Right lobe of liver (tissue), 6 donors: ENCODE measurements around the gene HYLS1. TPM values are rescaled to one million over a fixed set of nuclear protein-coding genes. Genes with fewer than 3 reads are reported as not detected.

Experiments used
- ATAC-seq, 4 donors: fragments of 200-7000 bp; cut with Tn5 transposase; one replicate each; pipeline ENCODE4 v1.9.1; 2020; ENCODE audit warnings: mild to moderate bottlenecking in 4 of 4, moderate library complexity in 4 of 4
- DNase-seq, 3 donors: peaks; one replicate each; pipeline ENCODE4 v3.0.0-alpha.2; 2020
- H3K27ac ChIP-seq, 3 donors: fragments of 200-600 bp; one replicate each; pipeline ENCODE4 v1.8.0; 2022
- H3K27me3 ChIP-seq, 2 donors: fragments of 200-600 bp; one replicate each; pipeline ENCODE4 v1.8.0; 2022
- H3K36me3 ChIP-seq, 4 donors: fragments of 200-600 bp; sonication (generic) in 1 of 4; one replicate each; pipeline versions ENCODE4 v1.5.1 to v1.8.0; 2017 to 2022; ENCODE audit warnings: control low read depth in 1 of 4
- H3K4me1 ChIP-seq, 4 donors: fragments of 200-600 bp; sonication (generic) in 1 of 4; one replicate each; pipeline versions ENCODE4 v1.5.1 to v1.8.0; 2017 to 2022; ENCODE audit warnings: control low read depth in 1 of 4
- H3K4me3 ChIP-seq, 3 donors: fragments of 200-600 bp; one replicate each; pipeline ENCODE4 v1.8.0; 2022
- H3K9me3 ChIP-seq, 4 donors: fragments of 200-600 bp; sonication (generic) in 1 of 4; one replicate each; pipeline versions ENCODE4 v1.5.1 to v1.8.0; 2017 to 2022; ENCODE audit warnings: control low read depth in 1 of 4
- CTCF ChIP-seq, 4 donors: fragments of 200-600 bp in 3 of 4; fragments of 450-650 bp in 1 of 4; IDR thresholded peaks; one replicate each; pipeline versions ENCODE4 v1.5.1 to v1.8.0; 2016 to 2022; ENCODE audit warnings: antibody characterized with exemption in 4 of 4, mild to moderate bottlenecking in 2 of 4
- POLR2A ChIP-seq: fragments of 450-650 bp; IDR thresholded peaks from one replicate; pipeline ENCODE4 v1.6.1; 2017; ENCODE audit warnings: antibody characterized with exemption, mild to moderate bottlenecking
- WGBS: methylation state at CpG from one replicate; pipeline ENCODE4 v1.1.6; 2018; ENCODE audit warnings: low coverage, low lambda C conversion rate; ENCODE audit not compliant: insufficient coverage; ENCODE audit errors: missing lambda C conversion rate; 5-methylcytosine and 5-hydroxymethylcytosine counted together
- intact Hi-C, 2 donors: fragments of 100-400 bp; cut with DNase I; formaldehyde crosslinking; loops; one replicate each; pipeline versions ENCODE4 v1.11.2 to v1.14.1; 2022
- total RNA-seq, 6 experiments: library from RNA; depleted of rRNA in 2 of 6; stranded (reverse); fragments of >200 nt in 2 of 6; fragmentation: NEBNext Ultra II Directional in 3 of 6; extraction: Animal tissue kit (Norgen Biotek cat#: 25700) in 3 of 6; gene quantifications; one replicate each; pipeline versions ENCODE4 v1.1.0 to v1.2.4, GENCODE V29; 2016 to 2023
- donor health status: DM: no; HTN: yes; CAD: no.
- donor health status: DM: no; HTN: no; CAD: no.
- donor health status: DM: no; HTN: no; CAD: no.
- donor health status: DM: no; HTN: yes; CAD: no.
- donor health status: DM: no; HTN: yes; CAD: no.

The HYLS1 gene
- total RNA-seq, 6 experiments from 2014 or later, result 1.7 to 3.5 (median 3.2) TPM

- Histone ChIP-seq H3K4me3 (no peak overlapping the region), H3K36me3 (peaks cover 0 to 10% (median 0%) of the 10 kb centered on the region in 4 donors), H3K4me1 (peaks cover 0 to 27% (median 11%) of the 10 kb centered on the region in 4 donors), H3K9me3 (no peaks in the 10 kb centered on the region), H3K27me3 (no peaks in the 10 kb centered on the region), H3K27ac (no peak overlapping the region)
- 50% methylated on average over 3 of the region's 3 CpGs for WGBS
- DNase-seq (no peak), ATAC-seq (no peak)
- intact Hi-C loops, result no loop called here
- TF ChIP-seq CTCF (IDR thresholded peaks at IDR 0.05) (no peak), POLR2A (no peak)
Observed at GRCh38 chr11:125890447-125891100, 3.1 kb downstream of the HYLS1 start.

GRCh38 chr11:125892071-125892470 lies 4.6 kb downstream of the HYLS1 start:
- peaks cover 0 to 27% (median 11%) of the 10 kb centered on the region in 4 donors for H3K4me1 ChIP-seq
- H3K9me3 ChIP-seq, result no peaks in the 10 kb centered on the region
- no peak overlapping the region for H3K4me3 ChIP-seq
- H3K27me3 ChIP-seq, result no peaks in the 10 kb centered on the region
- TF ChIP-seq POLR2A, result no peak
- TF ChIP-seq CTCF (IDR thresholded peaks at IDR 0.05), result no peak
- ATAC-seq, result no peak
- peak overlapping the region in 1 of 3 donors; percentile 27 for H3K27ac ChIP-seq
- intact Hi-C loops, result no loop called here
- DNase-seq, result no peak
- H3K36me3 ChIP-seq, result peaks cover 0 to 14% (median 0%) of the 10 kb centered on the region in 4 donors

- H3K9me3 ChIP-seq, result no peaks in the 10 kb centered on the region
- peaks cover 0 to 27% (median 11%) of the 10 kb centered on the region in 4 donors for H3K4me1 ChIP-seq
- H3K4me3 ChIP-seq, result no peak overlapping the region
- no peak for TF ChIP-seq CTCF (IDR thresholded peaks at IDR 0.05)
- no peak for TF ChIP-seq POLR2A
- peaks cover 0 to 14% (median 0%) of the 10 kb centered on the region in 4 donors for H3K36me3 ChIP-seq
- H3K27me3 ChIP-seq, result no peaks in the 10 kb centered on the region
- peak overlapping the region in 2 of 3 donors; percentile 13 to 27 for H3K27ac ChIP-seq
- intact Hi-C loops, result no loop called here
- DNase-seq, result no peak
- peak; percentile 71 to 85 (median 72) for ATAC-seq
Observed at GRCh38 chr11:125892994-125893393, 5.5 kb downstream of the HYLS1 start.

- peak; percentile 65 to 75 (median 70) for ATAC-seq
- H3K4me3 ChIP-seq, result peak overlapping the region; percentile 40 to 74 (median 64)
- H3K9me3 ChIP-seq, result no peaks in the 10 kb centered on the region
Observed at GRCh38 chr11:125901872-125902271, 14.4 kb downstream of the HYLS1 start.

More at GRCh38 chr11:125901872-125902271, 14.4 kb downstream of the HYLS1 start:
- TF ChIP-seq CTCF (IDR thresholded peaks at IDR 0.05), result no peak
- peak; percentile 64 for TF ChIP-seq POLR2A
- Histone ChIP-seq H3K4me1 (peaks cover 0 to 11% (median 2%) of the 10 kb centered on the region in 4 donors), H3K27me3 (no peaks in the 10 kb centered on the region), H3K27ac (peak overlapping the region; percentile 60 to 83 (median 68)), H3K36me3 (peaks cover 0 to 14% (median 4%) of the 10 kb centered on the region in 4 donors)
- 36% methylated on average over 6 of the region's 6 CpGs for WGBS
- intact Hi-C loops, result no loop called here
- no peak for DNase-seq
